ENCODE results near the gene CEP57. TPM values are rescaled to one million over a fixed set of nuclear protein-coding genes. Genes with fewer than 3 reads are reported as not detected.

CEP57 gene
- total RNA-seq, 1 donor from 2014 or later, result 53.7 TPM

DNA sequence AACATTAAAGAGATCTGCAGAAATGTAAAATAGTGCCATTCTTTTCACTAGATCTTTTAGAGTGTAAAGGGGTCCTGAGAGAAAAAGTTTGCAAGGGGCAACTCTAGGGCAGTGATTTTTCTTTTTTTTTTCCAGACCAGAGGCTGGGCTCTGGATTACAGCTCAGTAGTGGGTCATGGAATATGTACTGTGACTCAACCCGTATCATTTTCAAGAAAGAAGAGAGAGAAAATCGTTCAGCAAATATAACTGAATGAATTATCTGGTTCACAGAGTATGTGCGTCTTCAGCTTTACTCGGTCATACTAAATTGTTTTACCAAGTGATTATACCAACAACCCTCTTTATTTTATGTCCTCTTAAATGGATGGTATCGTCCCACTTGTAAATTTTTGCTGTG is 3.8 kb downstream of the CEP57 start:
- TF ChIP-seq, protein P1, sequence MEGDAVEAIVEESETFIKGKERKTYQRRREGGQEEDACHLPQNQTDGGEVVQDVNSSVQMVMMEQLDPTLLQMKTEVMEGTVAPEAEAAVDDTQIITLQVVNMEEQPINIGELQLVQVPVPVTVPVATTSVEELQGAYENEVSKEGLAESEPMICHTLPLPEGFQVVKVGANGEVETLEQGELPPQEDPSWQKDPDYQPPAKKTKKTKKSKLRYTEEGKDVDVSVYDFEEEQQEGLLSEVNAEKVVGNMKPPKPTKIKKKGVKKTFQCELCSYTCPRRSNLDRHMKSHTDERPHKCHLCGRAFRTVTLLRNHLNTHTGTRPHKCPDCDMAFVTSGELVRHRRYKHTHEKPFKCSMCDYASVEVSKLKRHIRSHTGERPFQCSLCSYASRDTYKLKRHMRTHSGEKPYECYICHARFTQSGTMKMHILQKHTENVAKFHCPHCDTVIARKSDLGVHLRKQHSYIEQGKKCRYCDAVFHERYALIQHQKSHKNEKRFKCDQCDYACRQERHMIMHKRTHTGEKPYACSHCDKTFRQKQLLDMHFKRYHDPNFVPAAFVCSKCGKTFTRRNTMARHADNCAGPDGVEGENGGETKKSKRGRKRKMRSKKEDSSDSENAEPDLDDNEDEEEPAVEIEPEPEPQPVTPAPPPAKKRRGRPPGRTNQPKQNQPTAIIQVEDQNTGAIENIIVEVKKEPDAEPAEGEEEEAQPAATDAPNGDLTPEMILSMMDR (IDR thresholded peaks at IDR 0.05), result no peak
- Mint-ChIP-seq H3K36me3 (ENCODE audit: low read depth) (peaks cover 19% of the 10 kb centered on the region), H3K4me1 (peaks cover 34% of the 10 kb centered on the region), H3K9me3 (no peaks in the 10 kb centered on the region), H3K4me3 (no peak overlapping the region), H3K27me3 (no peaks in the 10 kb centered on the region), H3K27ac (no peak overlapping the region)
- ATAC-seq (ENCODE audit: low read depth) (no peak), DNase-seq (no peak)
- POLR2A ChIA-PET, result no interaction called here
- CTCF ChIA-PET, result no interaction called here
- intact Hi-C loops (cut with micrococcal nuclease), result loop anchor here (5.0 kb wide), 2 partner anchors 128 to 448 kb away; partner anchors contain the start of gene MTMR2

GRCh38 chr11:95795627-95796295 is 5.5 kb downstream of the CEP57 start:
- H3K27ac Mint-ChIP-seq, result no peak overlapping the region
- CTCF ChIA-PET, result interaction anchor here (0.6 kb wide), 1 partner anchor 1283 kb away, joined by 3 read pairs; no protein-coding TSS in a partner anchor
- H3K36me3 Mint-ChIP-seq (ENCODE audit: low read depth), result peaks cover 23% of the 10 kb centered on the region
- POLR2A ChIA-PET, result no interaction called here
- H3K27me3 Mint-ChIP-seq, result no peaks in the 10 kb centered on the region
- ATAC-seq (ENCODE audit: low read depth) (no peak), DNase-seq (no peak)
- TF ChIP-seq, protein P1 (IDR thresholded peaks at IDR 0.05), result no peak
- intact Hi-C loops (cut with micrococcal nuclease), result no loop called here
- no peaks in the 10 kb centered on the region for H3K9me3 Mint-ChIP-seq
- H3K4me1 Mint-ChIP-seq, result peaks cover 32% of the 10 kb centered on the region
- no peak overlapping the region for H3K4me3 Mint-ChIP-seq

DNA sequence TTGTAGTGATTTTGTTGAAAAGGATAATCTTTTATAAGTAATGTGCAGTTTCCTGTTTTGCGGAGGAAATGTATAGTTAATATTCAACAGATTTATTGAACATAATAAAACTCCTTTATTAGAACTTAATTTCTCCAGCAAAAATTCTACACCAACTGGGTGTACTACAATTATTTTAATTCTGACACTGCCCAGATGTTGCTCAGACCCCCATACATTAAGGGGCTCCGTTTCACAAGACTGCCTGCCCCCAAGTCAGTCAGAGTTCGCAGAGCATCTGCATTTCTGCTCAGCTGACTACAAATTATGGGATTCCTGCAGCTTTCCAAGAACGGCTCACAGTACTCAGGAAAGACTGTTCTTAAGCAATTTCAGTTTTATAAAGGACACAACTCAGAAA is 6.2 kb downstream of the CEP57 start:
- no peaks in the 10 kb centered on the region for H3K9me3 Mint-ChIP-seq
- TF ChIP-seq, protein P1 (IDR thresholded peaks at IDR 0.05), result no peak
- no peak for ATAC-seq (ENCODE audit: low read depth)
- POLR2A ChIA-PET, result no interaction called here
- CTCF ChIA-PET, result no interaction called here
- no peak for DNase-seq
- intact Hi-C loops (cut with micrococcal nuclease), result no loop called here
- H3K4me3 Mint-ChIP-seq, result no peak overlapping the region
- peaks cover 26% of the 10 kb centered on the region for H3K36me3 Mint-ChIP-seq (ENCODE audit: low read depth)
- no peaks in the 10 kb centered on the region for H3K27me3 Mint-ChIP-seq
- H3K4me1 Mint-ChIP-seq, result peaks cover 26% of the 10 kb centered on the region
- no peak overlapping the region for H3K27ac Mint-ChIP-seq

- no peak for DNase-seq
- peaks cover 5% of the 10 kb centered on the region for H3K4me1 Mint-ChIP-seq
- H3K27me3 Mint-ChIP-seq, result no peaks in the 10 kb centered on the region
- H3K4me3 Mint-ChIP-seq, result no peak overlapping the region
- intact Hi-C loops (cut with micrococcal nuclease), result loop anchor here (2.0 kb wide), 1 partner anchor 13 kb away; no protein-coding TSS in a partner anchor
- TF ChIP-seq, protein P1 (IDR thresholded peaks at IDR 0.05), result no peak
- H3K27ac Mint-ChIP-seq, result no peak overlapping the region
- POLR2A ChIA-PET, result no interaction called here
- no peak for ATAC-seq (ENCODE audit: low read depth)
- no peaks in the 10 kb centered on the region for H3K9me3 Mint-ChIP-seq
- H3K36me3 Mint-ChIP-seq (ENCODE audit: low read depth), result peaks cover 45% of the 10 kb centered on the region
- CTCF ChIA-PET, result no interaction called here
These were observed 9.2 kb downstream of the CEP57 start for GRCh38 chr11:95799546-95799945.

DNA sequence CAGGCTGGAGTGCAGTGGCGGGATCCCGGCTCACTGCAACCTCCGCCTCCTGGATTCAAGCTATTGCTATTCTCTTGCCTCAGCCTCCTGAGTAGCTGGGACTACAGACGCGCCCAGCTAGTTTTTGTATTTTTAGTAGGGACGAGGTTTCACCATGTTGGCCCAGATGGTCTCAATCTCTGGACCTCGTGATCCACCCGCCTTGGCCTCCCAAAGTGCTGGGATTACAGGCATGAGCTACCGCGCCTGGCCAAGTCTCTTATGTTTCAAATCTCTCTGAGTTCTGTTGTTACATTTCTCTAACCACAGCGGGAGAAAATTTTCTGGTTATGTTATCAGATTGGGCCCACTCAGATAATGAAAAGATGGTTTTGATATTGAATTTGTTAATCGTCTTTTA is 10.1 kb downstream of the CEP57 start:
- intact Hi-C loops (cut with micrococcal nuclease), result no loop called here
- TF ChIP-seq, protein P1 (IDR thresholded peaks at IDR 0.05), result no peak
- no peaks in the 10 kb centered on the region for H3K27me3 Mint-ChIP-seq
- no peaks in the 10 kb centered on the region for H3K4me1 Mint-ChIP-seq
- DNase-seq, result no peak
- H3K27ac Mint-ChIP-seq, result no peak overlapping the region
- ChIA-PET CTCF (no interaction called here), POLR2A (interaction anchor here (0.7 kb wide), 1 partner anchor 28 kb away, joined by 7 read pairs; no protein-coding TSS in a partner anchor)
- no peak overlapping the region for H3K4me3 Mint-ChIP-seq
- H3K9me3 Mint-ChIP-seq, result no peaks in the 10 kb centered on the region
- peaks cover 47% of the 10 kb centered on the region for H3K36me3 Mint-ChIP-seq (ENCODE audit: low read depth)
- ATAC-seq (ENCODE audit: low read depth), result no peak
